Activated CD8-positive, alpha-beta memory T cell treated with anti-CD3 and anti-CD28 coated beads for 24 hours (primary cell): Measurements from ENCODE around the gene MRPS26.
A peak's percentile ranks its signal among the peaks of the same experiment; 100 is the strongest.
"Not testable (repeated sequence)": the region's sequence is repeated elsewhere in the genome, so short reads cannot be mapped to it uniquely, and the experiment has no call there.

Experiments used
- DNase-seq: peaks from one replicate; pipeline ENCODE4 v3.0.0-alpha.2; 2020

The MRPS26 gene

DNA sequence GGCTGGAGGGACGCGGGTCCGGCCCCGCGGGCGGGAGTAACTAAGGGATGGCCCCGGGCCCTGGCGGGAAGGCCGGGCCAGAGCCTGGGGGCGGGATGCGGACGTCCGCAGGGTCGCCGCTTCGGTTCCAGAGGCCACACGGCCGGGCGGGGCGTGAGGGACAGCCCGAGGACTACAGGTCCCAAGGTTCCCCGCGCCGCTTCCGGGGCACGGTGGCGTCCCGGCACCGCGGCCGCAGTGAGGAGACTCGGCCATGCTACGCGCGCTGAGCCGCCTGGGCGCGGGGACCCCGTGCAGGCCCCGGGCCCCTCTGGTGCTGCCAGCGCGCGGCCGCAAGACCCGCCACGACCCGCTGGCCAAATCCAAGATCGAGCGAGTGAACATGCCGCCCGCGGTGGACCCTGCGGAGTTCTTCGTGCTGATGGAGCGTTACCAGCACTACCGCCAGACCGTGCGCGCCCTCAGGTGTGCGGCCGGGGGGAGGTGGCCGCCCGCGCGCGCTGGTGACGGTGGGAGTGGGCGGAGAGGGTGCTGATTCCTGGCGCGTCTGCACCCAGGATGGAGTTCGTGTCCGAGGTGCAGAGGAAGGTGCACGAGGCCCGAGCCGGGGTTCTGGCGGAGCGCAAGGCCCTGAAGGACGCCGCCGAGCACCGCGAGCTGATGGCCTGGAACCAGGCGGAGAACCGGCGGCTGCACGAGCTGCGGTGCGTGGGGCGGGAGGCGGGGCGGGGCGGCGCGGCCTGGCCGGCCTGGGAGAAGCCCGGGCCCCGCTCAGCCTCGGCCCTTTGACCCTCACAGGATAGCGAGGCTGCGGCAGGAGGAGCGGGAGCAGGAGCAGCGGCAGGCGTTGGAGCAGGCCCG lies at the start of gene MRPS26:
TSS of gene MRPS26 (plus strand) at position 237 of the 861 bp plus-strand sequence. CDS start at position 254, 17 bp downstream.
- peak; percentile 93 for DNase-seq

DNA sequence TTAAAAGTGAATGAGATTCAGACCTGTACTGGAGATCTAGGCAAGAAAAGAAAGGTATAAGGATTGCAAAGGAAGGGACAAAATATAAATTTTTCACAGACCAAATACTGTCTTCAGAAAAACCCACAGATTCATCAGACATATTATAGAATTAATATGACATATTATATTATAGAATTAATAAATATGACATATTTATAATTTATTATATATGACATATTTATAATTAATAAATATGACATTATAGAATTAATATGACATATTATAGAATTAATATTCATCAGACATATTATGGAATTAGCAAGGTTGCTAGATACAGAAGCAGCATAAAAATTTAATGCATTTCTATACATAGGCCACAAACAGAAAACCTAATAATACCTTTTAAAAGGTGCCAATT lies 47.1 kb upstream of the MRPS26 start:
- DNase-seq: no peak

DNA sequence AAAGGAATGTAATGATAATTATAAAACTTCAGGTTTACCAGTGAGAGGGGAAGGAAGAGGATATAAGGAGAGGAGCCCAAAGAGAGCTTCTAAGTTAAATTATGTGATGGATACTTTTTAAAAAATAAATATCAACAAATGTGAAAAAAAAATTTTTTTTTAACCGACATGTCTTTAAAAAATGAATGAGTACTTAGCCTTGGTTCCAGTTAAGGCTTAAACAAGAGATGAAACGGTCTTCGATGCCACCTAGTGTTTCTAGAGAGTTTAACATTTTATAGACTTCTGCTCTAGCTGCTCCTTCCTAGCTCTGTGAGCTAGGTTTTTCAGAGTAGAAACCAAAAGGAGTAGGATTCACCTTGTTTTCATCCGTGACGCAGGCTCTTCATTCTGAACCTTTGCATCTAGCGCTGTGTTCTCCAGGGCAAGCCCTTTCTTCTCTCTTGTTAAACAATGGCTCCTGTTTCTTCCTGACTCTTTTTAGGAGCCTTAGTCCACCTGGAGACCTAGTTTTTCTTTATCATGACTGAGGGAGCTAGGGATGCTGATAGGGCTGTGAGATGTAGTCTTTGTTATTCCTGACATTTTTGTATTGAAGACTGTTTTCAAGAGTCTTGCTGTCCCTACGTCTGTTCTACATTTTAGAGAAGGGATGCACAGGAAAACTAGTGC lies 44.9 kb upstream of the MRPS26 start:
- no peak for DNase-seq

DNA sequence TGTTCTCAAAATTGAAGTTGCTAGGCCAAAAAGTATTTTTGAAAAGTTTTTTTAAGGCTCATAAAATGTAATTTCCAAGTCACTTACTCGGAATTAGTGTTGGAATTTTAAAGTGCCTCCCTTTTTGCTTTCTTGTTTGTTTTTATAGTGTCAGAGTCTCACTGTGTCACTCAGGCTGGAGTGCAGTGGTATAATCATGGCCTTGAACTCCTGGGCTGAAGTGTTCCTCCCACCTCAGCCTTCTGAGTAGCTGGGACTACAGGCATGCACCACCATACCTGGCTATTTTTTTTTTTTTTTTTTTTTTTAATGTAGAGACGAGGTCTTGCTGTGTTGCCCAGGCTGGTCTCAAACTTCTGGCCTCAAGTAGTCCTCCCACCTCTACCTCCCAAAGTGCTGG lies 42.4 kb upstream of the MRPS26 start:
- DNase-seq: no peak

GRCh38 chr20:3010985-3011723 lies 34.7 kb upstream of the MRPS26 start:
- DNase-seq: no peak

- DNase-seq: no peak
Measured at GRCh38 chr20:3011752-3012151, 34.1 kb upstream of the MRPS26 start.

GRCh38 chr20:3013771-3014170 lies 32.1 kb upstream of the MRPS26 start:
- DNase-seq: no peak

GRCh38 chr20:3014179-3014578 lies 31.7 kb upstream of the MRPS26 start:
- DNase-seq: no peak

DNA sequence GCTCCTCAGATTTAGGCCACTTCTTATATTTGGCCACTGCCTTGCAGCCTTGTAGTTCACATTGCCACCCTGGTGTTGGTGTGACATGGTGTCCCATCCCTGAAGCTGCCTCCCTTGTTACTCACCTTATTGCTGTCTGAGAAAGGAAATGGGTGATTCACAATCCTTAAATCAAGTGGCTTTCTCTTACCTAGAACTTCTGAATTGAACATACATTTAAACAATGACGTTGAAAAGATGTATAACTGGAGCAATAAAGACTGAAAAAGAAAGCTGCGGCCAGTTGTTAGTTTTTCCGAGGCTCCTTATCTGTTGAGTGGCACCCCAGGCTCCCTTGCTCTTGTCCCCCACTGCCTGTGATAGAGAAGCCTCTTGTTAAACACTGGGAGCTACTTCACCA lies 31.2 kb upstream of the MRPS26 start:
- no peak for DNase-seq

- not testable (repeated sequence) for DNase-seq
Measured at GRCh38 chr20:3015302-3015701, 30.6 kb upstream of the MRPS26 start.

GRCh38 chr20:3021327-3021726 lies 24.5 kb upstream of the MRPS26 start:
- no peak for DNase-seq

- no peak for DNase-seq
Measured at GRCh38 chr20:3021777-3022176, 24.1 kb upstream of the MRPS26 start.

GRCh38 chr20:3022559-3023490 lies 23.0 kb upstream of the MRPS26 start:
- not testable (repeated sequence) for DNase-seq

GRCh38 chr20:3027987-3028386 lies 17.9 kb upstream of the MRPS26 start:
- no peak for DNase-seq

DNA sequence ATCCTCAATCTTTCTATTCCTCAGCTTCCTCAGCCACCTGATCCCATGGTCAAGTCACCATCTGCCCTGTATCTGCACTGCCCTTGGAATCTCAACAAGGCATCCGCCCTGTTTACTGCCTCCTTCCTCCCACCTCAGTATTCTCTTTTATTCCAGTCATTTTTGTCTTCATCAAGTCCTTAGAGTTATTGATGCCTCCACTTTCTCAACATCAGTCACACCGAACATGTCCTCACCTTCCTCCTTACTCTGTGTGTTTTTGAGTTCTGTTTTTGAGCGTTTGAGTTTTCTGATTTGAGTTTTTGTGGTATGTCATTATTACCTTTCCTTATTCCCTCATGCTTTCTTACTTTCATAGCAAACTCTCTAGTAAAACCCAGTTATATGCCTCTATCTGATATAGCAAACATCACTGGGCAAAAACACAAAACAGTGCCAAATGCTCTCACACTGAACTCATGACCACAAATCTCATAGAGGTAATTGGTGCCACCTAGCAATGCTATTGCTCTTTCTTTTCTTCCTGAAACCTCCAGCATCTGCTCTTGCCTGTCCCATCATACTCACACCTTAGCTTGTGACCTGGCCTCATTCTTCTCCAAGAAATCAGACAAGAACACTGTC lies 14.2 kb upstream of the MRPS26 start:
- DNase-seq: no peak

DNA sequence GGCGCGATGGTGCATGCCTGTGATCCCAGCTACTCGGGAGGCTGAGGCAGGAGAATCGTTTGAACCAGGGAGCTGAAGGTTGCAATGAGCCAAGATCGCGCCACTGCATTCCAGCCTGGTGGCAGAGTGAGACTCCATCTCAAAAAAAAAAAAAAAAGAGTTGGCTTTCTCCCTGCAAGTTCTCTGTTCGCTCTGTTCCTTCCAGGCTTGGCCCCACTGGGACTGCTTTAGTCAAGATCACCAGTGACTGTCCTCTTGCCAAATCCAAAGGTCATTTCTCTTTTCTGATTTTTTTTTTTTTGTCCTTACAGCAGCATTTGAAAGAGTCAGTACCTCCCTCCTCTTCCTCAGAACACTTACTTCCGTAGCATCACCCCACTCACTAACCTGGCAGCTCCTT lies 13.2 kb upstream of the MRPS26 start:
- DNase-seq: no peak

- DNase-seq: no peak
Measured at GRCh38 chr20:3037654-3038053, 8.2 kb upstream of the MRPS26 start.

DNA sequence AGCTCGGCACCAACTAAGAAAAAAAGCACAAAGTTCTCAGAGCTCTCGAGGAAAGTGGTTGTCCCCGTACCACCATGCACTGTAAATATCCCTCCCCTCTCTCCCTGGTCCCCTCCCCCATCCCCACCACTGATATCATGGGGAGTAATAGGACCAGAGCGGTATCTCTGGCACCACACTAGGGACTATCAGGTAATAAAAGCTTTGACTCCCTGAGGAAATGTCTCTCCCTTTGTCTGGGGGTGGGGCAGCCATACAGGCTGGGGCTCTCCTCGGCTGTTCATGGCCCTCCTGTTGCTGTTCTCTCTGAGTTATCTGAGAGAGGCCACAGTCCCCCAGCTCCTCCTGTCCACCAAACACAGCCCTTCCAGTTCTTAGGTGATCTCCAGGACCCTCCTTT lies 7.4 kb upstream of the MRPS26 start:
- DNase-seq: no peak

- no peak for DNase-seq
Measured at GRCh38 chr20:3039426-3039825, 6.4 kb upstream of the MRPS26 start.

- no peak for DNase-seq
Measured at GRCh38 chr20:3040086-3040485, 5.8 kb upstream of the MRPS26 start.

GRCh38 chr20:3041854-3042409 lies 3.9 kb upstream of the MRPS26 start:
- no peak for DNase-seq

GRCh38 chr20:3042625-3043024 lies 3.2 kb upstream of the MRPS26 start:
- DNase-seq: no peak
